Epithelial cell of esophagus (primary cell): ENCODE measurements around the gene ELOVL1.

ENCODE experiments used
- DNase-seq: peaks from one replicate; pipeline ENCODE4 v3.0.0; 2010; ENCODE audit warnings: low read depth
- H3K4me3 ChIP-seq: 2 replicates; pipeline ENCODE4 v1.5.1; 2011; ENCODE audit warnings: mild to moderate bottlenecking, low read length, control low read depth
- CTCF ChIP-seq: IDR thresholded peaks from 2 replicates; pipeline ENCODE4 v1.5.1; 2011; ENCODE audit warnings: low read depth, mild to moderate bottlenecking, low read length, control low read depth, inconsistent platforms; ENCODE audit not compliant: insufficient read depth; ENCODE audit errors: missing control alignments

Gene ELOVL1

GRCh38 chr1:43357251-43357650 lies 10.6 kb downstream of the ELOVL1 start:
- TF ChIP-seq CTCF: no peak
- H3K4me3 ChIP-seq: no peak overlapping the region
- DNase-seq: no peak

GRCh38 chr1:43354936-43355335 lies 12.9 kb downstream of the ELOVL1 start:
- no peak for TF ChIP-seq CTCF
- no peak overlapping the region for H3K4me3 ChIP-seq
- no peak for DNase-seq

GRCh38 chr1:43354471-43354870 lies 13.3 kb downstream of the ELOVL1 start:
- no peak overlapping the region for H3K4me3 ChIP-seq
- no peak for DNase-seq
- no peak for TF ChIP-seq CTCF

GRCh38 chr1:43352881-43353280 lies 14.9 kb downstream of the ELOVL1 start:
- no peak overlapping the region for H3K4me3 ChIP-seq
- TF ChIP-seq CTCF: no peak
- no peak for DNase-seq

- H3K4me3 ChIP-seq: no peak overlapping the region
- no peak for DNase-seq
- TF ChIP-seq CTCF: no peak
Observed at GRCh38 chr1:43352351-43352705, 15.5 kb downstream of the ELOVL1 start.

- DNase-seq: no peak
- no peak for TF ChIP-seq CTCF
- no peak overlapping the region for H3K4me3 ChIP-seq
Observed at GRCh38 chr1:43351421-43352350, 16.1 kb downstream of the ELOVL1 start.

GRCh38 chr1:43350976-43351375 lies 16.8 kb downstream of the ELOVL1 start:
- no peak for TF ChIP-seq CTCF
- no peak overlapping the region for H3K4me3 ChIP-seq
- DNase-seq: no peak
